CD14-positive monocyte (primary cell): ENCODE measurements around the gene RASAL2. TPM values are rescaled to one million over a fixed set of nuclear protein-coding genes. Genes with fewer than 3 reads are reported as not detected.
A peak's percentile ranks its signal among the peaks of the same experiment; 100 is the strongest.

Source experiments
- DNase-seq, 3 donors: peaks; one replicate each; pipeline ENCODE4 v3.0.0-alpha.2; 2011 to 2022
- H2AFZ ChIP-seq: 2 replicates; pipeline ENCODE4 v1.6.0; 2012; ENCODE audit warnings: mild to moderate bottlenecking, low read depth, low read length, inconsistent platforms; ENCODE audit not compliant: insufficient read depth, poor library complexity, severe bottlenecking
- H3K27ac ChIP-seq, 2 donors: 1 replicate in 1 of 2; 2 replicates in 1 of 2; pipeline ENCODE4 v1.5.1; 2012 to 2013; ENCODE audit warnings: low read length in 2 of 2, control low read depth in 1 of 2, inconsistent platforms in 1 of 2, low read depth in 1 of 2, mild to moderate bottlenecking in 1 of 2
- H3K27me3 ChIP-seq, 2 donors: one replicate each; pipeline versions ENCODE4 v1.6.0 to v1.6.1; 2011 to 2013; ENCODE audit warnings: low read length in 2 of 2; ENCODE audit not compliant: control insufficient read depth in 2 of 2, insufficient read depth in 2 of 2
- H3K36me3 ChIP-seq, 2 donors: replicated peaks in 1 of 2; 1 replicate in 1 of 2; 2 replicates in 1 of 2; pipeline versions ENCODE4 v1.5.1 to v1.6.1; 2012 to 2013; ENCODE audit warnings: low read length in 2 of 2, control low read depth in 1 of 2, inconsistent platforms in 1 of 2, mild to moderate bottlenecking in 1 of 2; ENCODE audit not compliant: insufficient read depth in 2 of 2, control insufficient read depth in 1 of 2
- H3K4me1 ChIP-seq, 2 donors: 1 replicate in 1 of 2; 2 replicates in 1 of 2; pipeline versions ENCODE4 v1.5.1 to v1.6.1; 2012 to 2013; ENCODE audit warnings: low read length in 2 of 2, control low read depth in 1 of 2, inconsistent platforms in 1 of 2, mild to moderate bottlenecking in 1 of 2, moderate library complexity in 1 of 2; ENCODE audit not compliant: insufficient read depth in 2 of 2, control insufficient read depth in 1 of 2
- H3K4me2 ChIP-seq: replicated peaks from 2 replicates; pipeline ENCODE3; 2012; ENCODE audit warnings: low read length, moderate library complexity, mild to moderate bottlenecking; ENCODE audit not compliant: poor library complexity, severe bottlenecking; ENCODE audit errors: extremely low read depth
- H3K4me3 ChIP-seq, 3 experiments: fragments of 200-600 bp in 1 of 3; sonication (generic) in 1 of 3; replicated peaks in 1 of 3; 1 replicate in 2 of 3; 2 replicates in 1 of 3; pipeline ENCODE4 v1.5.1; 2011 to 2013; ENCODE audit warnings: low read length in 3 of 3, mild to moderate bottlenecking in 3 of 3, control low read depth in 2 of 3, low read depth in 2 of 3, inconsistent platforms in 1 of 3, moderate library complexity in 1 of 3
- H3K79me2 ChIP-seq: 2 replicates; pipeline ENCODE4 v1.6.0; 2012; ENCODE audit warnings: mild to moderate bottlenecking, control low read depth, inconsistent platforms, low read length, moderate library complexity; ENCODE audit not compliant: insufficient read depth
- H3K9ac ChIP-seq: 2 replicates; pipeline ENCODE4 v1.6.0; 2017; ENCODE audit warnings: low read length, mild to moderate bottlenecking; ENCODE audit not compliant: insufficient read depth, poor library complexity, severe bottlenecking
- H3K9me3 ChIP-seq, 2 donors: replicated peaks in 1 of 2; 1 replicate in 1 of 2; 2 replicates in 1 of 2; pipeline versions ENCODE4 v1.5.1 to v1.6.1; 2012 to 2013; ENCODE audit warnings: low read length in 2 of 2, control low read depth in 1 of 2; ENCODE audit not compliant: control insufficient read depth in 1 of 2, insufficient read depth in 1 of 2
- H4K20me1 ChIP-seq: 2 replicates; pipeline ENCODE4 v1.6.0; 2012; ENCODE audit warnings: mild to moderate bottlenecking, low read length, control low read depth, moderate library complexity; ENCODE audit not compliant: insufficient read depth
- H3K27ac Mint-ChIP-seq, 7 donors: one replicate each; pipeline ENCODE4 v1.8.0; 2020; ENCODE audit warnings: mild to moderate bottlenecking in 7 of 7, mixed read lengths in 7 of 7, moderate library complexity in 6 of 7, inconsistent platforms in 2 of 7
- H3K27me3 Mint-ChIP-seq, 3 donors: one replicate each; pipeline ENCODE4 v1.8.0; 2021 to 2022; ENCODE audit warnings: low read depth in 3 of 3, mild to moderate bottlenecking in 3 of 3, mixed read lengths in 3 of 3, moderate library complexity in 3 of 3, inconsistent platforms in 1 of 3
- H3K36me3 Mint-ChIP-seq, 2 donors: one replicate each; pipeline ENCODE4 v1.8.0; 2020; ENCODE audit warnings: mixed read lengths in 2 of 2, inconsistent platforms in 1 of 2, mild to moderate bottlenecking in 1 of 2
- H3K4me1 Mint-ChIP-seq: one replicate; pipeline ENCODE4 v1.8.0; 2020; ENCODE audit warnings: mild to moderate bottlenecking, mixed read lengths
- H3K4me3 Mint-ChIP-seq, 2 donors: one replicate each; pipeline ENCODE4 v1.8.0; 2020; ENCODE audit warnings: mild to moderate bottlenecking in 2 of 2, mixed read lengths in 2 of 2, moderate library complexity in 1 of 2
- H3K9me3 Mint-ChIP-seq, 7 donors: one replicate each; pipeline ENCODE4 v1.8.0; 2020 to 2022; ENCODE audit warnings: mixed read lengths in 7 of 7, mild to moderate bottlenecking in 6 of 7, moderate library complexity in 6 of 7, inconsistent platforms in 2 of 7
- CTCF ChIP-seq: fragments of 200-600 bp; IDR thresholded peaks from one replicate; pipeline ENCODE4 v1.8.0; 2022; ENCODE audit warnings: antibody characterized with exemption, mild to moderate bottlenecking
- WGBS: methylation state at CpG from one replicate; pipeline ENCODE4 v1.1.5; 2013; ENCODE audit warnings: missing lambda C conversion rate; ENCODE audit not compliant: insufficient coverage; 5-methylcytosine and 5-hydroxymethylcytosine counted together
- intact Hi-C, 2 donors: fragments of 100-400 bp; cut with micrococcal nuclease; formaldehyde crosslinking; loops; one replicate each; pipeline versions ENCODE4 v1.15.0 to v1.15.1; 2023
- polyA plus RNA-seq, 3 donors: library from polyadenylated mRNA; depleted of rRNA in 1 of 3; unstranded in 2 of 3; stranded (reverse) in 1 of 3; fragments of 300-500 nt in 2 of 3; fragments of >200 nt in 1 of 3; fragmentation: Illumina TruSeq in 2 of 3; gene quantifications; 1 replicate in 2 of 3; 2 replicates in 1 of 3; pipeline ENCODE4 v1.2.3, GENCODE V29; 2012 to 2021

The RASAL2 gene
- polyA plus RNA-seq, 3 donors, result 0.15 to 1.00 (median 0.63) TPM

- no peak overlapping the region for H3K9ac ChIP-seq
- H3K4me3 ChIP-seq, result peak overlapping the region in 2 of 3 experiments; percentile 4 to 34
- H3K27ac ChIP-seq, result no peak overlapping the region
- Mint-ChIP-seq H3K9me3 (peaks cover 0 to 4% (median 2%) of the 10 kb centered on the region in 7 donors), H3K4me1 (peaks cover 20% of the 10 kb centered on the region), H3K36me3 (no peaks in the 10 kb centered on the region), H3K4me3 (peak overlapping the region; percentile 67 to 84), H3K27me3 (no peaks in the 10 kb centered on the region), H3K27ac (peak overlapping the region in 2 of 7 donors; percentile 10 to 44)
- no peaks in the 10 kb centered on the region for H4K20me1 ChIP-seq
- WGBS, result no CpG with 5 or more reads among the region's 3 CpGs
- no peaks in the 10 kb centered on the region for H3K27me3 ChIP-seq
- H3K4me1 ChIP-seq, result peaks cover 0 to 9% of the 10 kb centered on the region in 2 donors
- H3K36me3 ChIP-seq, result no peaks in the 10 kb centered on the region
- no peak for DNase-seq
- no peaks in the 10 kb centered on the region for H3K79me2 ChIP-seq
- peak overlapping the region; percentile 41 for H3K4me2 ChIP-seq
- H2AFZ ChIP-seq, result peak overlapping the region; percentile 21
- TF ChIP-seq CTCF, result no peak
- intact Hi-C loops, result no loop called here
- H3K9me3 ChIP-seq, result no peaks in the 10 kb centered on the region
These were observed 94.4 kb downstream of the RASAL2 start for GRCh38 chr1:178188306-178188705.

- Histone ChIP-seq H3K79me2 (no peaks in the 10 kb centered on the region), H4K20me1 (no peaks in the 10 kb centered on the region), H3K36me3 (no peaks in the 10 kb centered on the region), H2AFZ (no peak overlapping the region), H3K9ac (no peak overlapping the region), H3K9me3 (no peaks in the 10 kb centered on the region), H3K27ac (no peak overlapping the region), H3K27me3 (no peaks in the 10 kb centered on the region), H3K4me1 (peaks cover 0 to 9% of the 10 kb centered on the region in 2 donors), H3K4me3 (no peak overlapping the region), H3K4me2 (no peak overlapping the region)
- DNase-seq, result peak in 2 of 3 donors; percentile 5 to 10
- H3K27me3 Mint-ChIP-seq, result no peaks in the 10 kb centered on the region
- intact Hi-C loops, result no loop called here
- H3K36me3 Mint-ChIP-seq, result no peaks in the 10 kb centered on the region
- H3K4me3 Mint-ChIP-seq, result no peak overlapping the region
- peaks cover 0 to 4% (median 2%) of the 10 kb centered on the region in 7 donors for H3K9me3 Mint-ChIP-seq
- WGBS, result no CpG with 5 or more reads among the region's 3 CpGs
- TF ChIP-seq CTCF, result peak; percentile 49
- H3K27ac Mint-ChIP-seq, result no peak overlapping the region
- peaks cover 20% of the 10 kb centered on the region for H3K4me1 Mint-ChIP-seq
These were observed 95.9 kb downstream of the RASAL2 start for GRCh38 chr1:178189814-178190213.
